K562 (cell line): ENCODE data around the gene DGAT2. TPM values are rescaled to one million over a fixed set of nuclear protein-coding genes. Genes with fewer than 3 reads are reported as not detected.

Experiments
- ATAC-seq: fragments of 200-7000 bp; cut with Tn5 transposase; 3 replicates; pipeline ENCODE4 v1.9.1; 2020; ENCODE audit warnings: moderate library complexity
- BruUV-seq: library from RNA; stranded (reverse); fragments of 400-500 nt; replicated peaks from 2 replicates; lab custom pipeline; 2021; lab: Mats Ljungman, UMichigan
- CTCF ChIA-PET: fragments of 300-600 bp; formaldehyde crosslinking; extraction: SDS; loops from one replicate; lab custom pipeline; 2021; ENCODE audit warnings: low intra/inter-chr PET ratio; lab: Yijun Ruan, JAX
- POLR2A ChIA-PET: fragments of 300-600, 350-650 bp; sonication (Branson Sonifier 250); formaldehyde crosslinking; extraction: SDS; loops from one replicate; lab custom pipeline; 2021; ENCODE audit warnings: antibody characterized with exemption, inconsistent platforms; lab: Yijun Ruan, JAX
- DNase-seq, 4 experiments: peaks; one replicate each; pipeline versions ENCODE4 v3.0.0 to v3.0.0-alpha.2; 2011 to 2018; ENCODE audit warnings: low spot score in 3 of 4, mixed read lengths in 3 of 4; ENCODE audit errors: extremely low read depth in 1 of 4
- FAIRE-seq: peaks from 2 replicates; lab custom pipeline; 2011; peaks lifted over from hg19 to GRCh38; lab: Jason Lieb, UNC
- H2AFZ ChIP-seq: 2 replicates; pipeline ENCODE4 v1.6.0; 2011; ENCODE audit warnings: low read depth, low read length, control low read depth, inconsistent platforms
- H3K27ac ChIP-seq: fragments of 200-600 bp; 3 replicates; pipeline ENCODE4 v1.8.0; 2011; ENCODE audit warnings: low read depth, mild to moderate bottlenecking, control low read depth, inconsistent platforms, low read length, moderate library complexity, mixed read lengths; ENCODE audit errors: extremely low read depth
- H3K27me3 ChIP-seq, 2 experiments: fragments of 300-600 bp in 1 of 2; 2 replicates in 1 of 2; 3 replicates in 1 of 2; pipeline versions ENCODE4 v1.6.0 to v1.8.0; 2011; ENCODE audit warnings: inconsistent platforms in 2 of 2, low read length in 2 of 2, mild to moderate bottlenecking in 1 of 2, mixed read lengths in 1 of 2, moderate library complexity in 1 of 2; ENCODE audit not compliant: control insufficient read depth in 2 of 2, insufficient read depth in 2 of 2
- H3K36me3 ChIP-seq: fragments of 300-600 bp; 3 replicates; pipeline ENCODE4 v1.8.0; 2011; ENCODE audit warnings: mild to moderate bottlenecking, low read length, inconsistent platforms; ENCODE audit not compliant: control insufficient read depth, insufficient read depth
- H3K4me1 ChIP-seq, 2 experiments: fragments of 200-600 bp in 1 of 2; replicated peaks in 1 of 2; 2 replicates in 1 of 2; 3 replicates in 1 of 2; pipeline versions ENCODE4 v1.5.1 to v1.8.0; 2011; ENCODE audit warnings: inconsistent platforms in 2 of 2, low read length in 2 of 2, mild to moderate bottlenecking in 1 of 2, mixed read lengths in 1 of 2, moderate library complexity in 1 of 2; ENCODE audit not compliant: control insufficient read depth in 2 of 2, insufficient read depth in 2 of 2
- H3K4me2 ChIP-seq: 2 replicates; pipeline ENCODE4 v1.6.1; 2011; ENCODE audit warnings: low read length, control low read depth, inconsistent platforms, mixed read lengths; ENCODE audit not compliant: insufficient read depth
- H3K4me3 ChIP-seq: fragments of 200-600 bp; sonication (generic), shearing (Covaris generic); 2 replicates; pipeline ENCODE4 v1.5.1; 2016; ENCODE audit warnings: control low read depth, inconsistent platforms
- H3K79me2 ChIP-seq: fragments of 200-600 bp; 3 replicates; pipeline ENCODE4 v1.8.0; 2011; ENCODE audit warnings: low read length, inconsistent platforms; ENCODE audit not compliant: control insufficient read depth, insufficient read depth
- H3K9ac ChIP-seq, 2 experiments: 2 replicates each; pipeline versions ENCODE4 v1.6.0 to v1.6.1; 2011; ENCODE audit warnings: low read depth in 2 of 2, low read length in 2 of 2, control low read depth in 1 of 2, inconsistent platforms in 1 of 2, mild to moderate bottlenecking in 1 of 2, mixed read lengths in 1 of 2; ENCODE audit not compliant: insufficient read depth in 1 of 2
- H3K9me1 ChIP-seq: one replicate; pipeline ENCODE4 v1.6.0; 2011; ENCODE audit warnings: inconsistent platforms, mild to moderate bottlenecking, low read length, moderate library complexity; ENCODE audit not compliant: control insufficient read depth, insufficient read depth
- H3K9me3 ChIP-seq: replicated peaks from 2 replicates; pipeline ENCODE4 v1.5.1; 2011; ENCODE audit warnings: low read depth, low read length, inconsistent platforms; ENCODE audit not compliant: control insufficient read depth, insufficient read depth
- H4K20me1 ChIP-seq: replicated peaks from 2 replicates; pipeline ENCODE4 v1.6.1; 2011; ENCODE audit warnings: low read length, inconsistent platforms, mixed read lengths; ENCODE audit not compliant: control insufficient read depth, insufficient read depth
- ARID4B ChIP-seq: sonication (generic); formaldehyde crosslinking; IDR thresholded peaks from 2 replicates; pipeline ENCODE4 v1.8.0; 2022; ENCODE audit warnings: mild to moderate bottlenecking, missing genetic modification reagents
- C11orf30 ChIP-seq: fragments of 450-650 bp; IDR thresholded peaks from 2 replicates; pipeline ENCODE4 v1.6.1; 2016; ENCODE audit warnings: low read depth, mild to moderate bottlenecking
- CBX5 ChIP-seq: IDR thresholded peaks from 2 replicates; pipeline ENCODE4 v1.6.1; 2014; ENCODE audit warnings: low read depth, borderline replicate concordance
- DIDO1 ChIP-seq: fragments of 450-650 bp; IDR thresholded peaks from 2 replicates; pipeline ENCODE4 v1.6.1; 2016; ENCODE audit warnings: low read depth, missing biosample characterization, missing genetic modification characterization
- HMG20A ChIP-seq: fragments of 450-650 bp; formaldehyde crosslinking; conservative IDR thresholded peaks from 2 replicates; pipeline ENCODE4 v1.4.0; 2020; ENCODE audit warnings: mild to moderate bottlenecking, mixed read lengths
- IRF2 ChIP-seq: sonication (generic); formaldehyde crosslinking; IDR thresholded peaks from 2 replicates; pipeline ENCODE4 v1.8.1; 2022; ENCODE audit warnings: mild to moderate bottlenecking, missing genetic modification reagents
- MYNN ChIP-seq, 2 experiments: sonication (generic); formaldehyde crosslinking in 1 of 2; IDR thresholded peaks; 2 replicates each; pipeline versions ENCODE4 v1.5.0 to v1.6.1; 2016 to 2020; ENCODE audit warnings: antibody characterized with exemption in 1 of 2, missing genetic modification reagents in 1 of 2
- PTTG1 ChIP-seq: fragments of 450-650 bp; IDR thresholded peaks from 2 replicates; pipeline ENCODE4 v1.6.1; 2016; ENCODE audit warnings: low read depth, mild to moderate bottlenecking, missing genetic modification characterization, missing compliant biosample characterization
- whole genome bisulfite sequencing: fragments of 100-300 bp; shearing (Covaris generic); methylation state at CpG from one replicate; pipeline ENCODE4 v1.1.6; 2016; ENCODE audit warnings: low coverage, mixed read lengths; ENCODE audit not compliant: insufficient coverage; ENCODE audit errors: missing lambda C conversion rate; 5-methylcytosine and 5-hydroxymethylcytosine counted together
- in situ Hi-C: fragments of 300-500 bp; cut with MboI; formaldehyde crosslinking; loops from 4 replicates; pipeline ENCODE4 v1.15.0; 2018; ENCODE audit warnings: inconsistent platforms, mixed read lengths
- intact Hi-C: fragments of 100-400 bp; cut with micrococcal nuclease; formaldehyde crosslinking; loops from 2 replicates; pipeline ENCODE4 v1.14.2; 2022
- polyA plus RNA-seq, 8 experiments: library from polyadenylated mRNA; depleted of rRNA in 4 of 8; stranded (reverse) in 5 of 8; unstranded in 3 of 8; fragments of >200 nt; fragmentation: Nextera tagmentation in 2 of 8; fragmentation: Illumina TruSeq in 1 of 8; extraction: Ambion mirVana in 2 of 8; extraction: Trizol in 1 of 8; gene quantifications; 2 replicates each; pipeline versions ENCODE4 v1.2.1 to v1.2.3, GENCODE V29; 2011 to 2014; ENCODE audit warnings: inconsistent platforms in 1 of 8, missing spikeins in 1 of 8
- total RNA-seq, 7 experiments: library from RNA; depleted of rRNA in 6 of 7; stranded (reverse); fragments of >200 nt in 6 of 7; fragmentation: Illumina TruSeq in 2 of 7; extraction: Trizol in 2 of 7; gene quantifications; 2 replicates each; pipeline versions ENCODE4 v1.2.1 to v1.2.3, GENCODE V29; 2011 to 2021; ENCODE audit warnings: low replicate concordance in 1 of 7

DGAT2 gene
- total and polyA plus RNA-seq, 9 of the 15 experiments (the other 6 are each of a cell fraction or from before 2014, with no cell fraction given) = 0.68 to 2.8 (median 1.8) TPM

GRCh38 chr11:75728992-75729391, 39.6 kb upstream of the DGAT2 start (continued):
- TF ChIP-seq ARID4B (CRISPR knock-in tag) (no peak), MYNN (IDR thresholded peaks at IDR 0.05) (no peak), MYNN (CRISPR knock-in tag; IDR thresholded peaks at IDR 0.05) (no peak), DIDO1 (tag) (no peak), CBX5 (no peak), IRF2 (no peak), HMG20A (CRISPR knock-in tag) (no peak)

GRCh38 chr11:75731095-75731494, 37.5 kb upstream of the DGAT2 start:
- Histone ChIP-seq H3K4me1 (no peaks in the 10 kb centered on the region; a peak in 1 of 5 replicates), H3K27me3 (peaks cover 9 to 55% of the 10 kb centered on the region in 2 experiments; a peak in 4 of 5 replicates), H3K4me2 (no peak overlapping the region), H3K4me3 (no peak overlapping the region), H4K20me1 (no peaks in the 10 kb centered on the region; the same call in 1 of the 2 replicates), H3K36me3 (no peaks in the 10 kb centered on the region), H3K27ac (no peak overlapping the region), H3K9me1 (no peaks in the 10 kb centered on the region), H3K9me3 (no peaks in the 10 kb centered on the region), H3K9ac (no peak overlapping the region), H2AFZ (no peak overlapping the region), H3K79me2 (no peaks in the 10 kb centered on the region)
- ATAC-seq (peak; percentile 75), FAIRE-seq (peak; percentile 61), DNase-seq (peak in 1 of 4 experiments; percentile 24)
- CTCF ChIA-PET = interaction anchor here (0.6 kb wide), 1 partner anchor 138 kb away, joined by 3 read pairs; no protein-coding TSS in a partner anchor
- in situ Hi-C loops = no loop called here
- no TSS peak for BruUV-seq
- WGBS = 6% methylated on average over 5 of the region's 5 CpGs
- POLR2A ChIA-PET = no interaction called here
- intact Hi-C loops = no loop called here
- TF ChIP-seq C11orf30 = no peak
- no peak for TF ChIP-seq PTTG1 (tag)
